HuH-7.5 (cell line): Measurements from ENCODE around the gene POLDIP3.
"Not testable (repeated sequence)": the region's sequence is repeated elsewhere in the genome, so short reads cannot be mapped to it uniquely, and the experiment has no call there.

Source experiments
- DNase-seq: peaks from one replicate; pipeline ENCODE4 v3.0.0; 2011; ENCODE audit warnings: low spot score

POLDIP3 gene

DNA sequence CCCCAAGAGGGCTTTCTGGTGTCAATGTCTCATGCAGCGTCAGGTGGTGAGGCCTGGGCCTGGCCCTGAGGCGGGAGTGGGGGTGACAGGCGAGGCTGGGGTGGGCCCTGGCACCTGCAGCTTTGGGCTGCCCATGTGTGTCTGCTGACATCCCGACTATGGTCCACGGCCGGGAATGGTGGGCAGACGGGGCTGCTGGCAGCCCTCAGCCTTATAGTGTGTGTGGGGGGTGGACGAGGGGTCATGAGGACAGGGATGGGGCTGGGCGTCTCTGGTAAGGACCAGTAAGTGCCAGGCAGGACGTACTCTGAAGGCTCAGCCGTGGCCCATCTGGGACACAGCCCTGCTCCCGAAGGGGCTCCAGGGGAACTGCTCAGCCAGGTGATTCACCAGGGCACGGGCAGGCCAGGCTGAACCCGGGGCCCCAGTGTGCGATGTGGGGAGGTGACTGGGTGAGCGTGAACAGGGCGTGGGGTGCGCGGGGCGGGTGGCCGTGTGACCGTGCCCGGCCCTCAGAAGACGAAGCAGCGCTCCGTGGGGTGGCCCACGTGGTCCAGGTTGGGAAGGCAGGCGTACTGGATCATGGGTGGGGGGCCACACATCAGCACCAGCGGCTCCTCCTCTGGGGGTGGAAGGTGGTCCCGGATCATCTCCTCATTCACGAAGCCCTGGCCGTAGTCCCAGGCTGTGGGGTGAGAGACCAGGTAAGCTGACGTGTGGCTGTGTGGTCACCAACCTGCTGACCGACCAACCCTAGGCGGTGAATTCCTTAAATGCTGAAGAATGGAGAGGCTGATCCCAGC lies 4.8 kb upstream of the POLDIP3 start:
- no peak for DNase-seq

DNA sequence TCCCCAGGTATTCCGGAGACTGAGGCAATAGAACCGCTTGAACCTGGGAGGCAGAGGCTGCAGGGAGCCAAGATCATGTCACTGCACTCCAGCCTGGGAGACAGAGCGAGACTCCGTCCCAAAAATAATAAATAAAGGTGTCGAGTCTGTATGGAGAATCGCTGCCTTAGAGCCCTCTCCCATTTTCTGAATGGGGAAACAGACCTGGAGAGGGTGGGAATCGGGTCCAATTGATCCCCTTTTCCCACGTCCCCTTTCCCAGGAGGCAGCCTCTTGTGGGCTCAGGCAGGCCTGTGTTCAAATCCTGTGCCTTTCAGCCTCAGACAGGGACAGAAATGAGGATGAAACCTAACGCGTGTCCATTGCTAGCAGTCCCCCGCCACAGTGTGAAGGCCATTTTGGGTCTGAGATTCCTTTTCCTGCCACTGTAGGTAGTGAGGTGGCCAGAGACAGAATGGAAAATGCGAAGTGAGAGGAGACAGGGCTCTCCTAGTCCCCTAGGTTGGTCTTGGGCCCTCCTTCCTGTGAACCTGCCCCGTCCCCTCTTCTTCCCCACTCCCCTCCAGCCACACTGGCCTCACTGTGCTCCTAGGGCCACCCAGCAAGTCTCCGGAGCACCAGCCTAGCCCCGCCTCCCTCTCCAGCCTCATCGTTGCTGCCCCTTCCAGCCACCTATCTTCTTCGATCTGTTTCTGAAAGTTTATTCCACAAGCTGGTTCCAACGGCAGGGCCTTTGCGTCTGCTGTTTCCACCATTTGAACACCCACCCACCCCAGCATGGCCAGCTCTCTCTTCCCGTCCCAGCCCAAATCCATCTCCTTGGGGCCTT lies 2.7 kb upstream of the POLDIP3 start:
- no peak for DNase-seq

GRCh38 chr22:42615860-42616175 lies 1.1 kb upstream of the POLDIP3 start:
- not testable (repeated sequence) for DNase-seq

- DNase-seq = peak; percentile 87
These were observed 593 bp upstream of the POLDIP3 start for GRCh38 chr22:42615092-42615859.

- no peak for DNase-seq
These were observed 796 bp downstream of the POLDIP3 start for GRCh38 chr22:42613872-42614301.

GRCh38 chr22:42612336-42612735 lies 2.3 kb downstream of the POLDIP3 start:
- no peak for DNase-seq

DNA sequence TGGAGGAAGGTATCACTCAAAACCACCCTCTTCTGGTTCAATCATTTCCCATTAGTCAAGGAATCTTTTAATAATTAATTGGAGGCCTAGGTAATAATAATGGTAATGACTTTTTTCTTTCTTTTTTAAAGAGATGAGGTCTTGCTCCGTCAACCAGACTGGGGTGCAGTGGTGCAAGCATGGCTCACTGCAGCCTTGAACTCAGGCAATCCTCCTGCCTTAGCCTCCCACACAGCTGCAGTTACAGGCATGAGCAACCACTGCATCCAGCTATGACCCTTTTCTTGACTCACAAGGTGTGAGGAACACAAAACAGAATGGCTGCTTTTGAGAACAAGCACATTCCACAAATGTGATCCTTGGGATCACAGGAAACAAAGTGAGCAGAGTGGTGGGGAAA lies 3.6 kb downstream of the POLDIP3 start:
- DNase-seq = no peak

- DNase-seq = no peak
These were observed 4.5 kb downstream of the POLDIP3 start for GRCh38 chr22:42610186-42610585.

GRCh38 chr22:42608823-42609361 lies 5.8 kb downstream of the POLDIP3 start:
- DNase-seq = no peak

- no peak for DNase-seq
These were observed 6.4 kb downstream of the POLDIP3 start for GRCh38 chr22:42608136-42608822.

GRCh38 chr22:42607641-42608040 lies 7.0 kb downstream of the POLDIP3 start:
- DNase-seq = not testable (repeated sequence)

- DNase-seq = no peak
These were observed 10.3 kb downstream of the POLDIP3 start for GRCh38 chr22:42604403-42604802.

DNA sequence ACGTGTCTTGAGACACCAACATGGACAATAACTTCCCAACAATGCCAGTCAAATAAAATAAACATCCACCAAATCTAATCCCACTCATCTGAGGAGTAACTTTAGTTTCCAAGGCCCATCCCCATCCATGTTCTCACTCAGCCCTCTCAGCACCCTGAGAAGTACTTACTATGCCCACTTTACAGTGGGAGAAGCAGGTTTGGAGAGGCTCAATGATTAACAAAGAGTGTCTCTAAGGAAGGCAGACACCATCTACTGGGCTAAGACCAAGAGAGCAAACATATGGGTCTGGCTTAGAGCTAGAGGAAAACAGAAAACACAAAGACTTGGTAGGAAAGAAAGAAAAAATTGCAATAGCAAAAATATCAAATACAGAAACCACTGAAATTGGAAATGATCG lies 11.3 kb downstream of the POLDIP3 start:
- DNase-seq = no peak

DNA sequence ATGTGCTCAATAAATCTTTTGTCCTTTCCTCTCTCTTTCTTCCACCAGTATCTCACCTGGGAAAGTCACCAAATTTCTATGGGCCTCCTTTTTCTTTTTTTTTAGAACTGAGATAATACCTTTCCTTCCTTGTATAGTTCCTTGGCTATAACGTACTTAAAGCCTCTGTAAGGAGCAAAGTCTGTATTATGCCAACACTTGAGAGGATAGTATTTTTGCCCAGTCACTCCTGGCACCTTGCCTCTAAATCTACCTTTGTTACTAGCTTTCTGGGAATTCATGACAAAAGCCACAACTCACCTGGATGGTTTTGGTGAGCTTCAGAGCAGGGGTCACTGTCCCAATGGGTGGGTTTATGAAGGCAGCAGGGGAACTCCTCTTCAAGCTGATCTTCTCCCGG lies 12.2 kb downstream of the POLDIP3 start:
- DNase-seq = no peak

DNA sequence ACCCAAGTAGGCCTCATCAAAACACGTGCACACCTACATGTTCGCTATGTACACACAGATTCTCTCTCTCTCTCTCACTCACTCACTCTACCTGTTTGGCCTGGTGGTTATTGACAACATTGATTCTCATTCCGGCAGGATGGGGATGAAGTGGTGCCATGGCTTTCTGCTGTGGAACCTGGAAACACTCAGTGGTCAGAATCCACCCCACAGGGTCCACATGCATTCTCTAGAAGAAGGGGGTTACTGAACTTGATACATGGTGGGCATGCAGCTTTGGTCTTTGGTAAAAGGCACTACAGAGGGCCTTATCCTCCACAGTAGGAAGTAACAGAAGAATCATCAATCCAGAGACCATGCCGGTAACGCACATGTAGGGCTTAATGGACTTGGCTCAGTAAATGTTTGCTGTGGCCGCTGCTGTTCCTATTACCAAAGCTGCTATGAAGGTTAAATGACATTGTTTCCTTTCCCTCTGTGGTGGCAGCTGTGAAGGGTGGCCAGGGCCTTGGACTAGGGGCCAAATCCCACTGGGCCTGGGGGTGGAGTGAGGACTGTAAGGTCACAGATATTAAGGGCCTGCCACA lies 12.7 kb downstream of the POLDIP3 start:
- no peak for DNase-seq

DNA sequence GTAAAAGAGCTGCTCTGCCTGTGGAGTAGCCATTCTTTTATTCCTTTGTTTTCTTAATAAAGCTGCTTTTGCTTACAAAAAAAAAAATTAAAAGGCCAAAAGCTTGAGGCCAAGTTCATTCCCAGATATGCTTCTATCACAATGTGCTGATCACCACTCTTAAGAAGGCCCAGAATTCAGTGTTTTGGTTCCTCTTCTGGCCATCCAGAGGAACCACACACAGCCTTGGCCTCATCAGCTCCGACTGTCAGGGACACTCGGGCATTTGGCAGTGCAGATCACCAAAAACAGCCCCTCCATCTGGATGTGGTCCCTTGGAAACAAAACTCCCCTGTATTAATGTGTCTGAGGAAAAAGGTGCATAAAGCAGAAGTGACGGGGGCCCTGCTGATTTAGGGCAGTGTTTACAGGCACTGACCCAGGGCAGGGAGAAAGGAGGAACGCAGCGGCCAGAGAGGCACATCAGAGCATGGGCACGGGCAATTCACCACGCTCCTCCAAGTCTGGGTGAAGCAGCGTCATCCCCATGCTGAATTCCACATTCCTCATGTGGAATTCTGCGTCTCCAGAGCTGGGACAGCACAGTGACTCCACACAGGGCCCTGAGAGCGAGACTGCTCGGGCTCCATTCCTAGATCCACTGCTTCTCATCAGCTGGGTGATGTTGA lies 17.7 kb downstream of the POLDIP3 start:
- no peak for DNase-seq

- no peak for DNase-seq
These were observed 18.3 kb downstream of the POLDIP3 start for GRCh38 chr22:42596336-42596735.

DNA sequence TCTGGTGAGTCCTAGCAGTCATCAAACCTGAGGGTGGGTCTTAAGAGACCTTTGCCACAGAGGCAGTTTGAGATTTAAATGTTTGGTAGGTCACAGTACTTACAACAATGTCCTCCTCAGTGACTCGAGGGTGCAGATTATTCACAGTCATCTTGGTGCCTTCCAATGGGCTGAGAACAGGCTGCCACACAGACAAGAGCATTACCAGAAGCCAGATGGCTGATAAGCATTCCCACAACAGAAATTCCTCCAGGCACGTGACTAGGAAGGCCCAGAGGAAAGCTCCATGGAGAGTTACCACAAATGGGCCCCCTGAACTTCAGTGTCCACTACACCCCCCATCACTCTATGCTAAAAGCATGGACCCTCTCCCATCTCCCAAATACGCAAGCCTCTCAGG lies 19.2 kb downstream of the POLDIP3 start:
- DNase-seq = no peak

DNA sequence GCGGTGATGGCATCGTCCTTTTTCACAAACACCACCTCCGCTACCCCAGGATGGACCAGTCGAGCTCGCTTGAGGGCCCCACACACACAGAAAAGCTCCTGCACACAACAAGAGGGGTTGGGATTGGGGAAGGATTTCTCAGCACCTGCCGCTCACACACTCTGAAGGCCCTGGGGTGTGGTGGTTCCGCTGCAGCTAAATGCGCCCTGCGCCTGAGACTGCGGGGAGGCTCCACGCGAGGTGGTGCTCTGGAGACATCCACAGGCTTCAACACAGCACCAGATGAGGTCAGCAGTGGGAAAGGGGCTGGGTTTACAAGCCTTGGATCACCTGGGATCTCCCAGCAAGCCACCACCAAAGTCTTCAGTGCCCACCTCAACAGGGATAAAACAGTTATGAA lies 22.7 kb downstream of the POLDIP3 start:
- DNase-seq = no peak

DNA sequence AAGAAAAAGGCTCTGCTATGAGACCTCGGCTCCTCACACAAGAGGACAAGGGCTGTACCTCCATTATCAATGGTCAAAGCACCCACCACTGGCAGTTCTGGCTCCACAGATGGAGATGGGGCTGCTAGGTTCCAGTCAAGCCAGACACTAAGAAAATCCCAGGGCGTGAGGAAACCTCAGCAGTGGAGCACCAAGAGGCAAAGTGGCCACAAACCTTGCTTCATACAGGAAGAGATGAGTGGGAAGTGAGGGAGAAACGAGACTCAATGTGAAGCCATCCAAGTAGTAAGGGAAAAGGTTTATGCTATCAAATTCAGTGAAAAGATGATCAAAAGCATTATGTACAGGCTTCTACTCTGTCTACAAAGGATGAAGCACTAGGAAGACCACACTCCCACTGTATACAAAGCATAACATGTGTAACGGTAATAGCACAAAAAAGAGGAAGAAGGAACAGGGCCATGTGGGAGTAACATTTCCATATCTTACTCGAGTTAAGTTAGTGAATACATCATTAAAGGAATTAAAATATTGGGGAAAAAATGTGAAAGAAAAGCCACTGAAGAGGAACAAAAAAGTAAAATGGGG lies 27.0 kb downstream of the POLDIP3 start:
- DNase-seq = no peak
